Astrocyte (in vitro differentiated cells and primary cell): ENCODE results near the gene CHEK1. TPM values are rescaled to one million over a fixed set of nuclear protein-coding genes. Genes with fewer than 3 reads are reported as not detected.

Experiments used
- DNase-seq: peaks from one replicate; pipeline ENCODE4 v3.0.0-alpha.2; 2010; ENCODE audit warnings: low read depth
- FAIRE-seq: peaks from 2 replicates; lab custom pipeline; 2011; peaks lifted over from hg19 to GRCh38; lab: Jason Lieb, UNC
- H2AFZ ChIP-seq: 2 replicates; pipeline ENCODE4 v1.6.0; 2012; ENCODE audit warnings: low read depth, low read length, inconsistent platforms
- H3K27ac ChIP-seq: 2 replicates; pipeline ENCODE4 v1.5.1; 2011; ENCODE audit warnings: low read depth, low read length, inconsistent platforms
- H3K27me3 ChIP-seq: 2 replicates; pipeline ENCODE4 v1.6.0; 2011; ENCODE audit warnings: low read length, inconsistent platforms; ENCODE audit not compliant: insufficient read depth
- H3K36me3 ChIP-seq: 2 replicates; pipeline ENCODE4 v1.5.1; 2011; ENCODE audit warnings: low read length, inconsistent platforms; ENCODE audit not compliant: insufficient read depth
- H3K4me1 ChIP-seq: 2 replicates; pipeline ENCODE4 v1.5.1; 2011; ENCODE audit warnings: low read length, inconsistent platforms; ENCODE audit not compliant: insufficient read depth
- H3K4me2 ChIP-seq: 2 replicates; pipeline ENCODE4 v1.6.0; 2012; ENCODE audit warnings: low read length, inconsistent platforms
- H3K4me3 ChIP-seq: 2 replicates; pipeline ENCODE4 v1.5.1; 2011; ENCODE audit warnings: low read depth, mild to moderate bottlenecking, low read length, inconsistent platforms; ENCODE audit not compliant: insufficient read depth
- H3K79me2 ChIP-seq: 2 replicates; pipeline ENCODE4 v1.6.0; 2012; ENCODE audit warnings: mild to moderate bottlenecking, low read length, inconsistent platforms; ENCODE audit not compliant: insufficient read depth
- H3K9ac ChIP-seq: 2 replicates; pipeline ENCODE4 v1.6.0; 2012; ENCODE audit warnings: mild to moderate bottlenecking, low read length, inconsistent platforms
- H3K9me3 ChIP-seq: 2 replicates; pipeline ENCODE4 v1.5.1; 2012; ENCODE audit warnings: low read depth, mild to moderate bottlenecking, low read length, inconsistent platforms; ENCODE audit not compliant: insufficient read depth
- H4K20me1 ChIP-seq: 2 replicates; pipeline ENCODE4 v1.6.0; 2012; ENCODE audit warnings: low read length, inconsistent platforms; ENCODE audit not compliant: insufficient read depth
- H3K27ac Mint-ChIP-seq: one replicate; pipeline ENCODE4 v1.8.0; 2021; ENCODE audit warnings: mild to moderate bottlenecking, mixed read lengths; ENCODE audit not compliant: unreplicated experiment
- H3K27me3 Mint-ChIP-seq: one replicate; pipeline ENCODE4 v1.8.0; 2021; ENCODE audit warnings: low read depth, mixed read lengths; ENCODE audit not compliant: unreplicated experiment
- H3K36me3 Mint-ChIP-seq: one replicate; pipeline ENCODE4 v1.8.0; 2021; ENCODE audit warnings: low read depth, mixed read lengths; ENCODE audit not compliant: unreplicated experiment
- H3K4me1 Mint-ChIP-seq: one replicate; pipeline ENCODE4 v1.8.0; 2021; ENCODE audit warnings: low read depth, mixed read lengths; ENCODE audit not compliant: unreplicated experiment
- H3K4me3 Mint-ChIP-seq: one replicate; pipeline ENCODE4 v1.8.0; 2021; ENCODE audit warnings: mild to moderate bottlenecking, moderate library complexity, mixed read lengths; ENCODE audit not compliant: unreplicated experiment
- H3K9me3 Mint-ChIP-seq: one replicate; pipeline ENCODE4 v1.8.0; 2021; ENCODE audit warnings: mild to moderate bottlenecking, mixed read lengths; ENCODE audit not compliant: unreplicated experiment
- EZH2 ChIP-seq: IDR thresholded peaks from 2 replicates; pipeline ENCODE4 v1.6.1; 2012; ENCODE audit warnings: mild to moderate bottlenecking, low read length, inconsistent platforms; ENCODE audit not compliant: insufficient read depth
- total RNA-seq: library from RNA; stranded (reverse); gene quantifications from 2 replicates; pipeline ENCODE4 v1.2.1, GENCODE V29; 2021
- TF ChIP-seq, protein P1 (sequence below): IDR thresholded peaks from 2 replicates; pipeline ENCODE4 v1.5.1; 2011; ENCODE audit warnings: low read depth, mild to moderate bottlenecking, inconsistent platforms, low read length, moderate library complexity; ENCODE audit not compliant: insufficient read depth

The CHEK1 gene
- total RNA-seq, 1 donor from 2014 or later: 30.3 TPM

GRCh38 chr11:125621995-125622394 lies 3.0 kb upstream of the CHEK1 start:
- no peaks in the 10 kb centered on the region for H4K20me1 ChIP-seq

DNA sequence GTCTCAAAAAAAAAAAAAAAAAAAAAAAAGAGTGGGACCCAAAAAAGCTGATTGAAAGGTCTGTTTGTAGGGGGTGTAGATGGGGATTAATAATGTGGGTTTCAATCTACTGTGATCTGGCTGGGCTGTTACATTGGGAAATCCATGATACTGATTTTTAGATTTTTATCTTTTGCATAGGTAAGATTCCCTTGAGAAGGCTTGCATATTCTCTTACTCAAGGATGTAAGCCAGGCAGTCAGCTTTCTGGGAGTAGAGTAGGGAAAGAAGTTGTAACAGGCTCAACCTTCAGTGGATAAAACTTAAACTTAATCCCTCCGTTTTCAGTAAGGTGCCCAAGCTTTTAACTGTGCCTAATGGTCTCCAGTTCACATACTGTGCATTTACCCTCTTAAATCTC lies 1.9 kb upstream of the CHEK1 start:
- Histone ChIP-seq H4K20me1 (no peaks in the 10 kb centered on the region), H2AFZ (no peak overlapping the region), H3K9me3 (no peaks in the 10 kb centered on the region), H3K4me1 (peaks cover 14% of the 10 kb centered on the region), H3K27me3 (no peaks in the 10 kb centered on the region), H3K36me3 (peaks cover 37% of the 10 kb centered on the region), H3K27ac (no peak overlapping the region), H3K9ac (no peak overlapping the region), H3K4me3 (no peak overlapping the region), H3K79me2 (peaks cover 16% of the 10 kb centered on the region), H3K4me2 (no peak overlapping the region)
- Mint-ChIP-seq H3K4me3 (no peak overlapping the region), H3K4me1 (peaks cover 15% of the 10 kb centered on the region), H3K9me3 (no peaks in the 10 kb centered on the region), H3K27ac (no peak overlapping the region), H3K27me3 (no peaks in the 10 kb centered on the region), H3K36me3 (peaks cover 2% of the 10 kb centered on the region)
- no peak for TF ChIP-seq EZH2
- TF ChIP-seq, protein P1, sequence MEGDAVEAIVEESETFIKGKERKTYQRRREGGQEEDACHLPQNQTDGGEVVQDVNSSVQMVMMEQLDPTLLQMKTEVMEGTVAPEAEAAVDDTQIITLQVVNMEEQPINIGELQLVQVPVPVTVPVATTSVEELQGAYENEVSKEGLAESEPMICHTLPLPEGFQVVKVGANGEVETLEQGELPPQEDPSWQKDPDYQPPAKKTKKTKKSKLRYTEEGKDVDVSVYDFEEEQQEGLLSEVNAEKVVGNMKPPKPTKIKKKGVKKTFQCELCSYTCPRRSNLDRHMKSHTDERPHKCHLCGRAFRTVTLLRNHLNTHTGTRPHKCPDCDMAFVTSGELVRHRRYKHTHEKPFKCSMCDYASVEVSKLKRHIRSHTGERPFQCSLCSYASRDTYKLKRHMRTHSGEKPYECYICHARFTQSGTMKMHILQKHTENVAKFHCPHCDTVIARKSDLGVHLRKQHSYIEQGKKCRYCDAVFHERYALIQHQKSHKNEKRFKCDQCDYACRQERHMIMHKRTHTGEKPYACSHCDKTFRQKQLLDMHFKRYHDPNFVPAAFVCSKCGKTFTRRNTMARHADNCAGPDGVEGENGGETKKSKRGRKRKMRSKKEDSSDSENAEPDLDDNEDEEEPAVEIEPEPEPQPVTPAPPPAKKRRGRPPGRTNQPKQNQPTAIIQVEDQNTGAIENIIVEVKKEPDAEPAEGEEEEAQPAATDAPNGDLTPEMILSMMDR: no peak
- no peak for FAIRE-seq
- no peak for DNase-seq

More at GRCh38 chr11:125621995-125622394, 3.0 kb upstream of the CHEK1 start:
- Mint-ChIP-seq H3K36me3 (peaks cover 2% of the 10 kb centered on the region), H3K4me3 (no peak overlapping the region), H3K9me3 (no peaks in the 10 kb centered on the region), H3K27me3 (no peaks in the 10 kb centered on the region), H3K4me1 (peaks cover 10% of the 10 kb centered on the region), H3K27ac (peak overlapping the region; percentile 58)
- H3K9me3 ChIP-seq: no peaks in the 10 kb centered on the region
- H3K9ac ChIP-seq: no peak overlapping the region
- no peak for FAIRE-seq
- peaks cover 5% of the 10 kb centered on the region for H3K79me2 ChIP-seq
- H3K27me3 ChIP-seq: no peaks in the 10 kb centered on the region
- no peak overlapping the region for H2AFZ ChIP-seq
- peaks cover 46% of the 10 kb centered on the region for H3K36me3 ChIP-seq
- H3K4me3 ChIP-seq: no peak overlapping the region
- TF ChIP-seq, protein P1: no peak
- TF ChIP-seq EZH2: no peak
- peak overlapping the region; percentile 14 for H3K4me2 ChIP-seq
- peak overlapping the region; percentile 25 for H3K27ac ChIP-seq
- peaks cover 14% of the 10 kb centered on the region for H3K4me1 ChIP-seq
- peak; percentile 59 for DNase-seq

GRCh38 chr11:125625225-125625629 lies 264 bp downstream of the CHEK1 start:
- no peak for TF ChIP-seq EZH2
- TF ChIP-seq, protein P1: no peak
- Mint-ChIP-seq H3K27me3 (no peaks in the 10 kb centered on the region), H3K36me3 (peaks cover under 1% of the 10 kb centered on the region), H3K4me1 (peaks cover 16% of the 10 kb centered on the region), H3K4me3 (peak overlapping the region; percentile 89), H3K27ac (peak overlapping the region; percentile 86), H3K9me3 (no peaks in the 10 kb centered on the region)
- Histone ChIP-seq H4K20me1 (no peaks in the 10 kb centered on the region), H3K27ac (peak overlapping the region; percentile 93), H3K4me1 (peaks cover 14% of the 10 kb centered on the region), H3K27me3 (no peaks in the 10 kb centered on the region), H3K9ac (peak overlapping the region; percentile 85), H2AFZ (peak overlapping the region; percentile 89), H3K4me3 (peak overlapping the region; percentile 88), H3K4me2 (peak overlapping the region; percentile 95), H3K9me3 (no peaks in the 10 kb centered on the region), H3K36me3 (peaks cover 26% of the 10 kb centered on the region), H3K79me2 (peaks cover 33% of the 10 kb centered on the region)
- DNase-seq: no peak
- no peak for FAIRE-seq
